Stimulated activated CD8-positive, alpha-beta memory T cell treated with anti-CD3 and anti-CD28 coated beads, Interleukin-2, amount 100 ng/mL, for 1 hour (primary cell): ENCODE data around the gene MAML2.

Experiments used
- DNase-seq, 2 donors: peaks; one replicate each; pipeline ENCODE4 v3.0.0-alpha.2; 2020; ENCODE audit warnings: low read depth in 2 of 2

Gene MAML2

DNA sequence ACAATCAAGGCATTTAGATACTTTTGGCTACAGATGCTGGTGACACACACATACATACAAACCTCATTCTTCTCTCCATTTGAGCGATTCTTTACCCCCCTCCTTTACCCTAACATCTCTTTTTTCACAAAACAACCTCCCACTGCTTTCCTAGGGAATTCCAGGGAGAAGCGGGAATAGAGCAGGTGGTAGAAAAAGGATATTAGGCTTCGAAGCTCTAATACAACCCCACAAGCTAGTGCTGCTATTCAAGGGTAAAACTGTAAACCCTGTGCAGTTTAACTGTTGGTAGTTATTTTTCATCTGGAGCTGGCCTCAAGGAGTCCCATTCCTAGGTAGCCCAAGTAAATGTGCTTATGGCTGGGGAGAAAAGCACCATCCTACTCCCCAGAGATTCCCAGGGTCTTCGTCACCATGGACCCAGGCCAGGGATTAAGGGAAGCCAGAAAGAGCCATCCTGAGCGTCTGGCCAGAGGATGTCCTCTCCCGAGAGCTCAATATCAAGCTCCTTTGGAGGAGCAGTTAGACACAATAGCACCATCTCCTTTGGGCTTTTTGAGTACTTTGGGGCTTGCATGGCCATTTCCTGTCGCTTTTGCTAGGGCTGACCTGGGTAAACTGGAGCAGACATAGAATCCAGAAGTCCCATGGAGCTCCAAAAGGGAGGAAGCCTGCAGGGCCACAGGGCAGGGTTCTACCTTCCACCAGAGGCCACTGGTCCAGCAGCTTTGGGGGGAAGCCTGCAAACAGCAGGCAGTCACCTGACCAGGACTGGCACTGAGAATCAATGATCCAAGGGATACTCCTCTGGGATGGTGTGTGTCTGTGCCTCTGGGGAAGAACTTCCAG is 3.1 kb downstream of the MAML2 start:
- no peak for DNase-seq

DNA sequence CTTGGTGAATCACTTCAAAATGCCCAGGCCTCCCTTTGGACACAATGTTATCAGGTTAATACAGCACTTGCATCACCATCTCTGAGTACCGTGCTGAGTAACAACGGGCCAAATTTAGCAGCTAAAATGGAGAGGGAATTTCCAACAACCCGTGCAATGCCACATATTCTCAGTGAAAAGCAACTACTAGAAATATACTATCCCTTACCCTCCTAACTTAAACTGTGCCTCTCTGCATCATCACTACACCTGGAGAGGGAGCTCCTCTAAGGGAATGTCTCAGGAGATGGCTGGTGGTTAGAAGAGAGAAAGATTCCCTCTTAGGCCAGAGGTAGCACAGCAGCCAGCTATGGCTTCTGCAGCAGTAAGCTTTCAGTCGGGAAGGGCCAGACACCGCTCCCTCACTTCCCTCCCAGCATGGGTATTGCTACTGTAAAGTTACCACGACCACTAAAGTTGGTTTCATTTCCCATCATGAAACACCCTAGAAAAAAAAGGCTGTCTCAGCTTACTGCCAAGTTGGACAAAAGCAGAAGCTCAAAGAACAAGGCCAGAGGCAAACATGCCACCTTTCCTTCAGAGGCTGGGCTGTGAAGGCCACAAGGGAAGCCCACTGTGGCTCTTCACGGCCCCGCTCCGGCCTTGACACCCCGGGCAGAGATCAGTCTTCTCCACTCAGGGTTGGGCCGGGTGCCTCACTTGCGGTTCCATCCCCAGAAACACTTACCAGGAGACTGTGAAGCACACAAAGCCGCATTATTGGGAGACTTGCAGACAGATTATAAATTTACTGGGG is 3.9 kb downstream of the MAML2 start:
- no peak for DNase-seq

DNA sequence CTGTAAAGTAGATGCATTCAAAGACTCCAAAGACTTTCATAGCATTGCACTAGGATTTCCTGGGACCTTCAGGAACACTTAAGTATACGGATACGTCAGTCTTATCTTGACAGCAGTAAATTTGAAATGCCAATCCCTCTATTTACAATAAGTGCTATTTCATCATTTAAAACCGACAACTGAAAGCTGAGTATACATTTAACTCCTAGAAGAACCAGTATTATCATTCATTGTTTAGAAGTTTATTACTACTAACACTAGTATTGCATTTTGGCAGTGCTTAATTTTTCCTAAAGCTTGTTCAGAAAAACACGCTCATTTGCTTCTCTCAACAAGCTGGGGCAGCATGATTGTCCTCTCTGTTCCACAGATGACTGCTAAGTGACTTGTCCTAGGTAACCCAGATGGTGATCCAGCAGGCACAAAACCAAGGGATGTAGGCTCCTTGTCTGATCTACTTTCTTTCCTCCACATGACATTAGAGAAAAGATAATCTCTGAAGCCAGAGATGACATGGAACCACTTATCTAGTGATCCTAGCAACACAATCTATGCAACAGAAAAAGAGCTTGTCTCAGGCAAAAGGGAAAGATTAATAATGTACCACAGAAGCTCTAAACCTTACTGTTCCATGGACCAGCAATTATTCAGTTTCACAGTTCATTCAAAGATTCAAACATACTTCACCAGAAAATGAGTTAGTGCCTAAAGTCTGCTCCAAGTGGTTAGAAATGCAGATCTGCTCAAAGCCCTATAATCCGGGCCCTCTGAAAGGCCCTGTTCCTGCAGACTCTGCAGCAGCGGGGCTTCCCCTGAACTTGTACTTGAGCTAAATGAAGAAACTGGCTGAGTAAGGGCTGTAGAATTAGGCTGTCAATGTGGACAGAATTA is 5.2 kb downstream of the MAML2 start:
- DNase-seq = no peak

DNA sequence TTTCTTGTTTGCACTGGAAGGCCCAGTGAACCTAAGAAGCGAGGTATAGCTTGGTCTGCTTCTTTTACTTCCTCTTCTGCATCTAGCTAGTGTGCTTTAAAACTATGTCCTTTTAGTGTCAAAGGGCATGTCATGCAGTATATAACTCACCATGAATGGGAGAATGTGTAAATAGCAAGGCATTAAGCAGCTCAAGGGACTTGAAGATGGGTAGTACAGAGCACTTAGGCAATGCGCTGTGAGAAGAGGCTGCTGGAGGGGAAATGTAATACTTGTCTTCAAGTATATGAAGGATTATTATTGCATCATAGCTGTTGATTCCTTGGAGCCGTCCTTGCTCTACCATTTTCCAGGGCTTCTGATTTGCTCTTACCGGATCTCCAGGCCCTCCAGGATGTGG is 7.6 kb downstream of the MAML2 start:
- DNase-seq = no peak

DNA sequence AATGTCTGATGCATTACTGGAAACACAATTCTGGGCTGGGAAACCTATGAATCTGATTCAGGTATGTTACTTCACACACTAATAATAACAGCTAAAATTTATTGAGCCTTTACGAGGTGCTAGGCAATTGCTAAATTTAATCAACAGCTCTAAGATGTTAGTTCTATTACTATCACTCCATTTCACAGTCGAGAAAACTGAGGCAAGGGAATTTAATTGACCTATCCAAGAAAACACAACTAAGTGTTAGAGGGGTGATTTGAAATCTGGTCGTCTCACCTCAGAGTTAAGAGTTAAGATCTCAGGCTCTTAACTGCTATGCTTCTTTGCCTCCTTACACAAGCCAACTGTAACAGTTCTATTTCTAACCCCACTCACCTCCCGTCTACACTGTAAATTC is 8.8 kb downstream of the MAML2 start:
- no peak for DNase-seq

DNA sequence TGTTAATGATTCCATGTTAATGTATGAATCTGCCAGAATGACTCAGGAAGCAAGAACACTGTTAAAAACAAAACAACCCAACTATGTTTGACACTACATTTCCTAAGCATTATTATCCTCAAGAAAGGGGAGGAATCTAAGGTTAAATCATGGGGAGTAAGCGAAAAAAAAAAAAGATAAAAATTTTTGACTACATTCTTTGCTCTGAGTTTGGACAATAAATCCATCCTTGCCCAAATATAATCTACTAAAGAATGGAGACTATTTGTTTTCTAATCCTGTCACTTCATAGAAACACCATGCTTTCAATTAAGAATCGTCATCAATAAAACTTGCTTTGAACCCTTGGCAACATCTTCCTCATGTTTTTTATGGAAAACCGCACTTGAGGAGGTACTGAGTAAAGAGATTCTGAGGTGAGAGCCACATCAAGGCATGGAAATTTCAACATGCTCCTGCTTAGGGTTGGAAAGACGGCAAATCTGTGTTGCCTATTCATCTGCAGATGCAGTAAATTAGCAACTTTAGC is 9.7 kb downstream of the MAML2 start:
- DNase-seq = no peak

DNA sequence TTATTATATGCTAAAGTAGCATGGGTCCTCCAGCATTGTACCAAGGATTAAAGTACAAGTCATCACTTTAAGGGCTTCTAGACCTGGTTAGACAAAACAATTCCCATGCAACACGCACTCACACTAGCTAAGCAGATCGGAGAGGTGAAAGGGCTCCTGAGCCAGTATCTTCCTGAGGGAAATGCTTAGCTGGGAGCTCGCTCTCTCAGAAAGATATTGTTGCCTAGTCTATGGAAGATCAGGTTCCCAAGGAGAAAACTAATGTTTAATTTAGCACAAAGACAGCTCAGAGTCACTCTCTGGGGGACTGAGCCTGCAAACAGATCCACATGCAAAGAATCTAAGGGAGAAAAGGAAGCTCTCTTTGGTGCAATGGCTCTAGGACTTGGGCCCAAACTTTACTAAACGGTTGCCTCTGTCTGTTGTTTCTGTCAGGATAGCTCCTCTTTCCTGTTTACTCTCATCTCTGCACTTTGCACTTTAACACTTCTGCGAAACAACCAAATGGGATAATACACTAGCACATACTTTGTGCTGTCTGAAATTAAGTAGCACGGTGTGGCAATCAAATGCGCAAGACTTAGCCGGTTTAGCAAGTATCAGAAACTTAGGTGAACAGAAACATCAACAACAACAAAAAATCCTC is 10.7 kb downstream of the MAML2 start:
- DNase-seq = no peak

DNA sequence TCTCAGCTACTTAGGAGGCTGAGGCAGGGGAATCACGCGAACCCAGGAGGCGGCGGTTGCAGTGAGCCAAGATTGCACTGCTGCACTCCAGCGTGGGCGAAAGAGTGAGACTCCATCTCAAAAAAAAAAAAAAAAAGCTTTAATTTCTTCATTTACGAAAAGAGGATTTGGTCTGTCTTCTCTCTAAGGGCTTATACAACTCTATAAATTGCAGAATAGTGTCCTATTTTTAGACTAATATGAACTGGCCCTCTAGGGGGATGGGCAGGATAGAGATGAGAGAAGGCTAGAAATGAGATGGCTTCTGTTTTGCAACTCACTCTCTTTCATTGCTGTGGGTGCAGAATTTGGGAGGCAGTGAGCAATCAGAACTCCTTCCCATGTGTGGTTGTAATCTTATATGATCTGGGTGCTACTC is 11.3 kb downstream of the MAML2 start:
- DNase-seq = no peak

DNA sequence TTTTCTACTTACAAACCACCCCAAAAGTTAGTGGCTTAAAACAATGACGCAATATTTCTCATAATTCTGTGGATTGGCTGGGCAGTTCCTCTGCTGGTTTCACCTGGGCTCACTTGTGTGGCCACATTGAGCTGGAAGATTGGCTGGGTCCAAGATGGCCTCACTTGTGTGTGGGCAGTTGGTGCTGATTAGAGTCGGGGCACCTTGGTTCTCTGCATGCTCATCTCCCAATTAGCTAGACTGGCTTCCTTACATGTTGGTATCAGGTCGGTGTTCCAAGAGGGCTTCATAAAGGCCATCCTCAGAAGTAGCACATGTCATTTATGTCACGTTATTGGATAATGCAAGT is 12.5 kb downstream of the MAML2 start:
- DNase-seq = no peak

DNA sequence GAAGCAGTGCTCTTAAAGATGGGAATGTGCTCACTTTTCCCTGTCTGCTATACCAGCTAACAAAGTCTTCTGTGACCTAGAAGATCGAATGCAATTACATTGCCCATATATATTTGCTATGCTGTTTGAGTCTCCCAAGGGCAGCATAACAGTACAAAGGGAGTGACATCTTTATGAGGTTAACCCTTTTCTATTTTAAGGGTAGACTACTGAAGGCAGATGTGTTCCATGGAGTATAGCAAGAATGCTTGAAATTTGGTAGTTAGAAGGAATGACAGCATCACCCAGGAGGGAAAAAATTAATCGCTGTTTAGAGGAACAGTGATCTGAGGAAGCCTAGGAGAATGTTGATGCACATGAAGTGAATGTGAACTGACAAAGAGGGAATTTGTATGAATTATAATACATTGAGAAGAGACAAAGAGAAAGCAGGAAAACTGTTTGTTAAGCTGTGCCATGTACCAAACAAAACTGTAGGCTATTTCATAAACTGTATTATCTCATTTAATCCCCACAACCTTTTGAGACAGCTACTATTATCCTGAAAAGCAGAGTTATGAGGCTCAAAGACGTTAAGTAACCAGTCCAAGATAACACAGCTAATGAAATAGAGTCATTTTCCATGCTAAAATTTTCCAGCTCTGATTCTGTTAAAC is 13.0 kb downstream of the MAML2 start:
- no peak for DNase-seq

DNA sequence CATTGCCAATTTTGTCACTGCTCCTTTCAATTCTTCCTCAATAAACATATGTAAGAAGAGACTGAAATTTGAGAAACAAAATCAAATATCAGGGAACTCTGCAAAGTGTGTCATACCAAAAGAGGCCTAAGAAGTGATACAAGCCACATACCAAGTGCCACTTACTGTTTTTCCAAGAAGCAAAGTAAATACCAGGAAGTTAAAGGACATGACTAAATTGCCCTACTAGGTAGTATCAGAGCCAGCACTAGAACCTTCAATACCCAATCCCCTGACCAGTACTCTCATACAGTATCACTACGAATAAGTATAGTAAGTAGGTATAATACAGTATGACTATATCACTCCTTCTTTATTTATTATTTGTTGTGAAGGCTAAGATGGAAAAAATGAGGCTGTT is 13.6 kb downstream of the MAML2 start:
- no peak for DNase-seq

DNA sequence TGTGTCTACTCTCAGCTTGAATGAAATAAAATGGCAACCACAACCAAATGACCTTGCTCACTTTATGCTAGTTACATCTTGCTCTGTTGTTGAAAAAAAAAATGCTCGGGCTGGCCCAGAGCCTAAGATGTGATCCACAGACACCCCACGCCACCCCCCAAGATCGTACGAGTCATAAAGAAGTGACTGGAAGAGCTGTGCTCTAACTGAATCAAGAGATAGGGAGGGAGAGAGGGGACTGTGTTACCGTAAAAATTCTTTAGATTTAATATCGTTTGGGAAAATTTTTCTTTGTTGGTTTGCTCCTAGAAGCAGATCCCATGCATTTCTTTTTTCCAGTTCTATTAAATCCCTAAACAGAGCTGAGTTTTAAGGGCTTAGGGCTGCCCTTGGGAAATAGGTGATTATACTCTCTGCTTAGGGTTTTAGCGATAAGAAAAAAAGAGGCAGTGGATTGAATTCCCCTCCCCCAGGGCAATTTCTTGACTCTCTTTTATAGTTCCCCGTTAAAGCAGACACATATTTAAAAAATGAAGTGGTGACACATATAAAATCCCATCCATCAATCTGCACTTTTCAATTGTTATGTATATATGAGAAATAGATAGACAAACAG is 14.5 kb downstream of the MAML2 start:
- DNase-seq = no peak

DNA sequence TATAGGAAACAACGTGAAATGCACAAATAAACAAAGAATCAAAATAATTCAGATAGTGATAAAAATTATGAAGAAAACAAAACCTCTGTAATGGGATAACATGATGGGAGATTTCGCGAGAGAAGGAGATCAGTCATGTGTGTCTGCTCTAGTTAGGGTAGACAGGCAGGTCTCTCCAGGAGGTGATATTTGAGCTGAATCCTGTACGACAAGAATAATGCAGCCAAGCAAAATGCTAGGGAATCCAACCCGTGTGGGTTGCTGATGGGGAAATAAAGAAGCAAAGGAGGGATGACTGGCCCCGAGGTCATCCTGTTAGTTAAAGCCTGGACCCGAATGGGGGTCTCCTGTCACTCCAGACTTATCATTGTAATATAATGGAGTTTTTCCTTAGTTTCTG is 16.0 kb downstream of the MAML2 start:
- DNase-seq = no peak

DNA sequence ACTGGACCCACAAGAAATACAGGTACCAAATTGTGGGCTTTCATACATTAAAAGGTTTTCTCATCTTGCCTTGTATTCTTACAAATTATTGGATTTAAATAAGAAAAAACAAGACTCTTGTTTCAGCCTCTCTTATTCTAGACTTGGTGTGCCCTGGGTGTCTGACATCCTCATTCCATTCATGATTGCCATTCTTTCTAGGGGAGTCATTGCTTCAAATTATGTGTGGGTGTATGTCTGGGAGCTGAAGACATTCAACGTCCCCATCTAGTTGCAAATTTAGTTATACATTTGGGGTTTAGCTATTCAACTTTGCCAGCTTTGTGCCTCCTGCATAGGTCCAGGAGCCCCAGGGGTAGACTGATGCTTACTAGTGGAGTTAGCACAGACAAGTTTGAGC is 18.1 kb downstream of the MAML2 start:
- no peak for DNase-seq

DNA sequence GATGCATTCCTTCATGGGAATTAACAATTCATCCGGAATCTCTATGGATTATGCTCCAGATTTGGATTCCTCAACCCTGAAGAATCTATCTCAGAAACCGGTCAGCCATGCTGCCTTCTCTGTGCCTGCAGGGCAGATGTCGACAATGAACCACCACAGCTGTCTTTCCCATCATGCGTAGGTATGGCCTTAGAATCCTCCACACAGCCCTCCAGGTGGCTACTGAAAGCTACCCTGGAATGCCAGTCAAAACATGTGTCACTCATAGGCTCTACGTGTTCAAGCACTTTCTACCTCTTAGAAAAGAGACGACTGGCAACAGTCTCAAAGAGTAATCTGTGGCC is 19.4 kb downstream of the MAML2 start:
- no peak for DNase-seq

DNA sequence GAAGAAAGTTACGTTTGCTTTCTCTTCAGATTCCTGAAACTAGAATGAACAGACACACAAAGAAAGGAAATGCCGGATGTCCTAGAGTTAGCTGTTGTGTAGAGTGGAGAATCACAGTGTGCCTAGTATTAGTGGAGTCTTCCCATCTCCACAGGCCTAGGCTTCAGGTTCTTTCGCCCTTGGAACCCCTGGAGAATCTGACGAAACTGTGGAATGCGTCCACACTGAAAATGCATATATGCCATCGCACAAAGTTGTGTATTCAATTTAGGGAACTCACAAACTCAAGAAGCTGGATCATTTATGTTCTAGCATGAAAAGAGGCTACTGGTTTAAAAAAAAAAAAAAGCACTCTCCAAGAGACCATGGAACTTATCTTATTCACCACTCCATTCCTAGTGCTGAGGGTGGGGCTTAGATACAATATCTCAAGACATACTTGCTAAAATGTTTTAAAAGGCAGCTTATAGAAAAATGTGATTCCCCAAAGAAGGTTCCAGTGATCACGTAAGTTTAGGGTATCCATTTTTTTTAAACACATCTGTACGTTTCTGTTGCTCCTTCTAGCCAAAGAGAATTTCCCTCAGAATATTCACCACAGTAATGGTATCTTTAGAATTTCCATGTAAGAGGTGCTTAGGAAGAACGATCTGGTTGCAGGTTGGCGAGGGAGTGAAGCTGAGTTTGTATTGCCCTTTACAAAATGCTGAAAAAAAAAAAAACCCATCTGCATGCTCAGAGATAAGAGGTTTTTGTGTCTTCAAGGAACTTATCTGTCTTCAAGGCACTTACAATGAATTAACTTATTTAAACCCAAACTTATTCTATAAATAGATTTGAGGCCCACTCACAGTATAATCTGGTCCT is 20.0 kb downstream of the MAML2 start:
- DNase-seq = no peak

DNA sequence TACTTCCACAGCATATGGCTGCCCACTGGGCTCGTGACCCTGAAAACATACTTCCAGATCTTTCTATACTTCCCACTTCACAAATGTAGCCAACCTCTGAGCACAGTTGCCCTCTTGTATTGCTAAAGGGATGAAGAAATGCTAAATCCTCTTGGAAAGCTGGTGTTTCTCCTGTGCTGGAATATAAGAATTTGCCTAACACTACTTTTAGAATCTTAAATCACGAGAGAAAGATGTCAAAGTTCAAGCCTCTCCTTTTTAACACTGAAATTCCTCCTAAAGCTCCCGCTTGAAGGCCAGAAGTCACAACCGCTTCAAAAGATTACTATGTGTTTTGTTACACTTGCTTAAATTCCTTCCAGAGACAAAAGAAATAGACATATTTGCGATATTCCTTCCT is 21.9 kb downstream of the MAML2 start:
- DNase-seq = no peak

DNA sequence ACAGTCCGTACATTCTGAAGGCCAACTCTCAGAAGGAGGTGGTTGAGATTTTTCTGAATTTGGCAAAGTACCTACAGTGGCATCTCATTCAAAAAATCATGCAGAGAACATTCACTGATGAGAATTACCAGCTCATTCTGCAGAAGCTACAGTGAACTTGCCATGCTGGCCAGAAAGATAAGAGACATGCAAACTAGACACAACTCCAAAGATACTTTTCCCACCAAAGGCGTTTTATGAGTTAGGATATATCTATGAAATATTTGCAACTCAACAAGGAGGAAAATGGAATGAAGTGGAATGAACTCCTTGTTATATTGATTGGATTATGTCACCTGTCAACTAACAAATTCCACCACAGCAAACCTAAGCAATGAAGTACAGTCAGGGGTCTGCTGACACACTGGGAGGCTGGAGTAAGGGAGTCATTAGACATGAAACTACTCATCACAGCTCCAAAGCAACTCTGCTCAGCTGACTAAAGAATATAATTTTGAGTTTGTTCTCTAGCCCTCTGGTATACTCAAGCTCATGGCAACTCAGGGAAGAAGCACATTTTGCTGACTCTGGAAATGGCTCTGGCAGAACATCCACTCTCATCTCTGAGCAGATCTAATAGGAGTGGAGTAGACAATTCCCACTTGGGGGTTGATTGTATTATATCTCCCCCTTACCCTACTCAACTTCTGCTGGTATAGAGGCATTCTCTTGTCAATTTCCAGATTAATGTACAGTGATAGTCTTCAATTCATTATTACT is 22.9 kb downstream of the MAML2 start:
- no peak for DNase-seq

DNA sequence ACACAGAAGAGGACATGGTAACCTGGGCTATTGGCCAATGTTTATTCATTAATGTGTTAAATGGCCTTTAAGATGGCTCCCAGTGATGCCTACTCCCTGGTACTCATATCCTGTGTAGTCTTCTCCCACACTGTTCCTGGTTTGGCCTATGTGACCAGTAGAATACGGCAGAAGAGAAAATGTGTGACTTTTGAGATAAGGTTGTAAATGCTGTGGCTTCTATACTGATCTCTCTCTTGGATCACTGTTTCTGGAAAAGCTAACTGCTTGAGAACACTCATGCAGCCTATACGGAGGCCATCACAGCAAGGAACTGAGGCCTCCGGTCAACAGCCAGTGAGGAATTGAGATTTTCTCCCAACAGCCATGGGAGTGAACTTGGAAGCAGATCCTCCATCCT is 24.1 kb downstream of the MAML2 start:
- no peak for DNase-seq
